Stimulated activated naive CD8-positive, alpha-beta T cell treated with anti-CD3 and anti-CD28 coated beads, Interleukin-15, Interleukin-2, amounts not matched to agents 100 ng/mL and 50 ng/mL, for 24 hours (primary cell): Measurements from ENCODE around the gene PSMG1.
"Not testable (repeated sequence)": the region's sequence is repeated elsewhere in the genome, so short reads cannot be mapped to it uniquely, and the experiment has no call there.

ENCODE experiments used
- H3K27ac Mint-ChIP-seq: one replicate; pipeline ENCODE4 v1.8.0; 2021; ENCODE audit warnings: mild to moderate bottlenecking, mixed read lengths
- H3K27me3 Mint-ChIP-seq: one replicate; pipeline ENCODE4 v1.8.0; 2021; ENCODE audit warnings: mixed read lengths
- H3K36me3 Mint-ChIP-seq: one replicate; pipeline ENCODE4 v1.8.0; 2021; ENCODE audit warnings: low read depth, mixed read lengths
- H3K4me1 Mint-ChIP-seq: one replicate; pipeline ENCODE4 v1.8.0; 2021; ENCODE audit warnings: low read depth, mixed read lengths
- H3K4me3 Mint-ChIP-seq: one replicate; pipeline ENCODE4 v1.8.0; 2021; ENCODE audit warnings: mild to moderate bottlenecking, mixed read lengths
- H3K9me3 Mint-ChIP-seq: one replicate; pipeline ENCODE4 v1.8.0; 2021; ENCODE audit warnings: mixed read lengths

Gene PSMG1

GRCh38 chr21:39153842-39154241, 29.4 kb downstream of the PSMG1 start:
- H3K36me3 Mint-ChIP-seq = no peaks in the 10 kb centered on the region
- H3K4me1 Mint-ChIP-seq = no peaks in the 10 kb centered on the region
- H3K9me3 Mint-ChIP-seq = no peaks in the 10 kb centered on the region
- no peaks in the 10 kb centered on the region for H3K27me3 Mint-ChIP-seq
- H3K4me3 Mint-ChIP-seq = no peak overlapping the region
- no peak overlapping the region for H3K27ac Mint-ChIP-seq

- Mint-ChIP-seq H3K9me3 (no peaks in the 10 kb centered on the region), H3K36me3 (no peaks in the 10 kb centered on the region), H3K27me3 (no peaks in the 10 kb centered on the region), H3K4me3 (no peak overlapping the region), H3K27ac (no peak overlapping the region), H3K4me1 (no peaks in the 10 kb centered on the region)
These were observed 29.9 kb downstream of the PSMG1 start for GRCh38 chr21:39153373-39153772.

GRCh38 chr21:39152271-39152670, 31.0 kb downstream of the PSMG1 start:
- no peaks in the 10 kb centered on the region for H3K4me1 Mint-ChIP-seq
- no peaks in the 10 kb centered on the region for H3K9me3 Mint-ChIP-seq
- no peaks in the 10 kb centered on the region for H3K36me3 Mint-ChIP-seq
- H3K4me3 Mint-ChIP-seq = no peak overlapping the region
- H3K27ac Mint-ChIP-seq = no peak overlapping the region
- no peaks in the 10 kb centered on the region for H3K27me3 Mint-ChIP-seq

GRCh38 chr21:39150877-39151276, 32.4 kb downstream of the PSMG1 start:
- H3K9me3 Mint-ChIP-seq = no peaks in the 10 kb centered on the region
- H3K4me1 Mint-ChIP-seq = no peaks in the 10 kb centered on the region
- no peak overlapping the region for H3K27ac Mint-ChIP-seq
- H3K27me3 Mint-ChIP-seq = no peaks in the 10 kb centered on the region
- no peak overlapping the region for H3K4me3 Mint-ChIP-seq
- no peaks in the 10 kb centered on the region for H3K36me3 Mint-ChIP-seq

DNA sequence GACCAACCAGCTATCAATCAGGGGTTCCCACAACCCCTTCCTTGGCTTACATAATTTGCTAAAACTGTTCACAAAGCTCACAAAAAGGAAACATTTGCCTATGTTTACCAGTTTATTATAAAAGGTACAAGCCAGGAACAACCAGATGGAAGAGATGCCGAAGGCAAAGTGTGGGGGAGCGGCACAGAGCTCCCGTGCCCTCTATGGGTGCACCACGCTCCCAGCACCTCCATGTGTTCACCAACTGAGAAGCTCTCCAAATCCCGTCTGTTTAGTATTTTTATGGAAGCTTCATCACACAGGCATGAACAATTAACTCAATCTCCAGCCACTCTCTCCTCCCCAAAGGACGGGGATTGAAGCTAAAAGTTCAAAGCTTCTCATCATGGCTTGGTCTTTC, 32.9 kb downstream of the PSMG1 start:
- Mint-ChIP-seq H3K4me1 (no peaks in the 10 kb centered on the region), H3K27ac (no peak overlapping the region), H3K4me3 (no peak overlapping the region), H3K27me3 (no peaks in the 10 kb centered on the region), H3K36me3 (no peaks in the 10 kb centered on the region), H3K9me3 (no peaks in the 10 kb centered on the region)

DNA sequence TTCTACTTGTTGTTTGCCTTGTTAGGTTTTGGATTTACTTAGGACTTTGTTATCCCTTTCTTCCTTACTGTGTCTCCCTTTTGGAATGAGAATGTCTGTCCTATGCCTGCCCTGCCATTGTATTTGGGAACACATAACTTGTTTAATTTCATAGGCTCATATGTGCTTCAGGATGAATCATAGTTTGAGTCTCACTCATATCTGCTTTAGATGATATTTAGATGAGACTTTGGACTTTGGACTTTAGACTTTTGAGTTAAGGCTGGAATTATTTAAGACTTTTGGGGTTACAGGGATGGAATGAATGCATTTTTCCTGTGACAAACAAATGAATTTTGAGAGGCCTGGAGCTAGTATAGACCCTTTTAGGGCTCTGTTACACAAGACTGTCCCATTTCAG, 33.4 kb downstream of the PSMG1 start:
- Mint-ChIP-seq H3K27me3 (no peaks in the 10 kb centered on the region), H3K9me3 (no peaks in the 10 kb centered on the region), H3K4me3 (no peak overlapping the region), H3K4me1 (no peaks in the 10 kb centered on the region), H3K36me3 (no peaks in the 10 kb centered on the region), H3K27ac (no peak overlapping the region)

- no peaks in the 10 kb centered on the region for H3K27me3 Mint-ChIP-seq
- H3K4me1 Mint-ChIP-seq = no peaks in the 10 kb centered on the region
These were observed 34.3 kb downstream of the PSMG1 start for GRCh38 chr21:39148975-39149374.

DNA sequence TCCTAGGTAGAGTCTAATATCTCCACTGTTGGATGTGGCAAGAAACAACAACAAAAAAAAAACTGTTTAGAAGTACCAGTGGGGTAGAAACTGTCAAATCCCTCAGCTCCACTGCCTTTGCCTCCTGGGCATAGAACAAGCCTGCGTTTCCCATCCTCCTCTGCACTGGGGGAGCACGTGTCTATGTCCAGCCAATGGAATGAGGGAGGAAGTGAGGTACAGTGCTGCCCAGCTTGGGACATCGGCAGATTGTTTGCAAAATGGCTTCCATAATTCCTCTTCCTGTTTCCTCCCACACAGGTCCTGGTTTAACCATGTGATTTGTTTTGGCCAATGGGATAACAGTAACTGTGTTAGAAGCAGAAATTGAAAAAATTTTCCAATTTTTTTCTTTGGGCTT, 39.1 kb downstream of the PSMG1 start:
- Mint-ChIP-seq H3K4me1 (no peaks in the 10 kb centered on the region), H3K36me3 (no peaks in the 10 kb centered on the region), H3K27ac (no peak overlapping the region), H3K27me3 (no peaks in the 10 kb centered on the region), H3K4me3 (no peak overlapping the region), H3K9me3 (peaks cover 4% of the 10 kb centered on the region)

More at GRCh38 chr21:39148975-39149374, 34.3 kb downstream of the PSMG1 start:
- peaks cover 1% of the 10 kb centered on the region for H3K9me3 Mint-ChIP-seq
- no peaks in the 10 kb centered on the region for H3K36me3 Mint-ChIP-seq
- H3K27ac Mint-ChIP-seq = no peak overlapping the region
- no peak overlapping the region for H3K4me3 Mint-ChIP-seq

DNA sequence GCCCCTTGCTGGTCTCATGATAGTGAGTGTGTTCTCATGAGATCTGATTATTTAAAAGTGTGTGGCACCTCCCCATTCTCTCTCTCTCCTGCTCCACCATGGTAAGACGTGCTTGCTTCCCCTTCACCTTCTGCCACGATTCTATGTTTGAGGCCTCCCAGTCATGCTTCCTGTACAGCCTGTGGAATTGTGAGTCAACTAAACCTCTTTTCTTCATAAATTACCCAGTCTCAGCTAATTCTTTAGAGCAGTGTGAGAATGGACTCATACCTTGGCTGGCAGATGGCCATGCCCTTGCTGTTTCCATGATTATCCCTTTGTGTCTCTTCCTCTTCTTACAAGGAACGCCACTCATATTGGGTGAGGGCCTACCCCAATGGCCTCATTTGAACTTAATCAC, 40.3 kb downstream of the PSMG1 start:
- Mint-ChIP-seq H3K27me3 (no peaks in the 10 kb centered on the region), H3K4me3 (no peak overlapping the region), H3K27ac (no peak overlapping the region), H3K36me3 (no peaks in the 10 kb centered on the region), H3K9me3 (peaks cover 4% of the 10 kb centered on the region), H3K4me1 (no peaks in the 10 kb centered on the region)

- H3K36me3 Mint-ChIP-seq = no peaks in the 10 kb centered on the region
- no peaks in the 10 kb centered on the region for H3K4me1 Mint-ChIP-seq
- H3K27me3 Mint-ChIP-seq = no peaks in the 10 kb centered on the region
- no peak overlapping the region for H3K4me3 Mint-ChIP-seq
- peaks cover 4% of the 10 kb centered on the region for H3K9me3 Mint-ChIP-seq
- no peak overlapping the region for H3K27ac Mint-ChIP-seq
These were observed 41.7 kb downstream of the PSMG1 start for GRCh38 chr21:39141502-39141901.

- H3K27me3 Mint-ChIP-seq = no peaks in the 10 kb centered on the region
- H3K4me3 Mint-ChIP-seq = no peak overlapping the region
- no peaks in the 10 kb centered on the region for H3K9me3 Mint-ChIP-seq
- no peak overlapping the region for H3K27ac Mint-ChIP-seq
- no peaks in the 10 kb centered on the region for H3K4me1 Mint-ChIP-seq
- H3K36me3 Mint-ChIP-seq = no peaks in the 10 kb centered on the region
These were observed 45.7 kb downstream of the PSMG1 start for GRCh38 chr21:39137248-39138178.

DNA sequence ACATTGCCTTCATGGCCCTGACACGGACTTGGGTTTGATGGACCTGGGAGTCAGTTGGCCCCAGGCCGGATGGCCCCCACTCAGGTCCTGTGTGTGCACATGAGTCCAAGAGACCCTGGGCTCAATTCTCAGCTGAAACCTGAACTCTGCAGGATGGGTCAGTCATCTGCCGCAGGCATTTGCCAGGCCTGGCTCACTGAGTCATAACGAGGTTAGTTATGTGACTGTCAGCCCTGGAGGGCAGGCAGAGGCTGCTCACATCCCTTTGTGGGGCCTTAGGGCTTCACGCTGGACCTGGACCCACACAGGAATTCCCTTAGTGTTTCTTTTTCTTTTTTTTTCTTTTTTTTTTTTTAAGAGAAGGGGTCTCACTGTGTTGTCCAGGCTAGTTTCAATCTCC, 46.5 kb downstream of the PSMG1 start:
- Mint-ChIP-seq H3K27ac (no peak overlapping the region), H3K36me3 (no peaks in the 10 kb centered on the region), H3K4me3 (no peak overlapping the region), H3K4me1 (no peaks in the 10 kb centered on the region), H3K27me3 (no peaks in the 10 kb centered on the region), H3K9me3 (peaks cover 6% of the 10 kb centered on the region)

DNA sequence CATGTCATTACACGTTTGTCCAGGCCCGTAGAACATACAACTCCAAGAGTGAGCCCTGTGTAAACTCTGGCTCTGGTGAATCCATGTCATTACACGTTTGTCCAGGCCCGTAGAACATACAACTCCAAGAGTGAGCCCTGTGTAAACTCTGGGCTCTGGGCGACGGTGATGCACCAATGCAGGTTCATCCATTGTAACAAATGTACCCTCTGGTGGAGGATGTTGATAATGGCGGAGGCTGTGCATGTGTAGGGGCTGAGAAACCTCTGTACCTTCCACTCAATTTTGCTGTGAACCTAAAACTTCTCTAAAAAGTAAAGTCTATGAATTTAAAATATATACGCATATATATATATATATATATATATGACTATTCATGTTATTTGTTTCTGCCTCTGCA, 47.1 kb downstream of the PSMG1 start:
- not testable (repeated sequence) for H3K4me3 Mint-ChIP-seq, H3K36me3 Mint-ChIP-seq, H3K9me3 Mint-ChIP-seq, H3K27me3 Mint-ChIP-seq, H3K4me1 Mint-ChIP-seq, H3K27ac Mint-ChIP-seq

DNA sequence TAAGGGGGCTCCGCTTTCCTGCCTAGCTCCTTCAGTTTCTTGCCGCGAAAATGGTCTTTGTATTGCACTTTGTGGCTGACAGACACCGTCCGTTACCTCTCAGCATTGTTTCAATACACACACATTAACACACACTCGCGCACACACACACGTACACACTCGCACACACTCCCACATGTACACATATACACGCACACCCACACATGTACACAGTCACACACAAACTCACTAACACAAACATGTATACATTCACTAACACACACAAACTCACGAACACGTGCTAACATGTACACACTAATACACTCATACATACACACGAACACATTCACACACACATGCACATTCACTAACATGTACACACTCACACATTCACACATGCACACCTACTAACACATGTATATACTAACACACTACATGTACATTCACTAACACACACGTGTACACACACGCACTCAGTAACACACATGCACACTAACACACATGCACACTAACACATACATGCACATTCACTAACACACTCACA, 48.9 kb downstream of the PSMG1 start:
- Mint-ChIP-seq H3K27ac (no peak overlapping the region), H3K9me3 (peaks cover 6% of the 10 kb centered on the region), H3K4me3 (no peak overlapping the region), H3K36me3 (no peaks in the 10 kb centered on the region), H3K4me1 (no peaks in the 10 kb centered on the region), H3K27me3 (peaks cover 5% of the 10 kb centered on the region)

DNA sequence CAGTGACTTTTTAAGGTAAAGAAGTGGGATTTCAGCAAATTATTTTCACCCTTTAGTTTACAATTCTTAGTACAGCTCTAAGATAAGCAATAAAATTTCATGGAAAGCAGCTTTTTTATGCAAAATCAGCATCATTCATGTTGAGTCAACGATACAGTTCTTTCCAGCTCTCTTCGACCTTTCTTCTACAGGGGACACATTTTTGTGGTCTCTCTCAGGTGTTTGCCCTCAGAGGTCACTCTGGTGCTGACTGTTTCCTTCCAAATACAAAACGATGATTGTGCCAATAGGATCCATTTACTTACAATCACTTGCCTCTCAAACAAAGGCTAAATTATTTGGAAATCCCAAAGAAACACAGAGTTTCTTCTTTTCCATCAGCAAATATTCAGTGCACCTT, 51.0 kb downstream of the PSMG1 start:
- Mint-ChIP-seq H3K36me3 (no peaks in the 10 kb centered on the region), H3K27me3 (peaks cover 9% of the 10 kb centered on the region), H3K4me3 (no peak overlapping the region), H3K4me1 (no peaks in the 10 kb centered on the region), H3K27ac (no peak overlapping the region), H3K9me3 (peaks cover 6% of the 10 kb centered on the region)

- Mint-ChIP-seq H3K27ac (no peak overlapping the region), H3K4me3 (no peak overlapping the region), H3K27me3 (peaks cover 9% of the 10 kb centered on the region), H3K4me1 (no peaks in the 10 kb centered on the region), H3K36me3 (no peaks in the 10 kb centered on the region), H3K9me3 (peaks cover 6% of the 10 kb centered on the region)
These were observed 51.5 kb downstream of the PSMG1 start for GRCh38 chr21:39131791-39132190.
